ENCODE results near the gene ITGA2.

ITGA2 gene

DNA sequence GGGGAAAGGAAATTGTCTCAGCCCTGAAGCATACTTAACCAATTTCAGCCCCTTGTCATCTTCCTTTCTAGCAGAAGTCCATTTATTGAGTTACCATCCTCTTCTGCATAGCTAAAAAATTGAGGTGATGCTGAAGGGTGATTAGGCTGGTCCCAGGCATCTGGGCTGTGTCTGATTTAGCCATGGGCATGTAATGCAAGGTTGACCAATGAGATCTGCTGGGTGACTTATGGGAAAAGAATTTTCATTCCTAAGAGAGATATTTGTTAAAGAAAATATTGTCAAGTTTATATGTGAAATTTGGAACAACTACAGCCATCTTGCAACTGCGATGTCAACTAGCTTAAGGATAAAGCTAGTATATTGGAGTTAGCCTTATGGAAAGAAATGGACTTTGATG lies 5.1 kb downstream of the ITGA2 start:
- TF ChIP-seq NFIC (IDR thresholded peaks at IDR 0.05) (no peak), TEAD4 (IDR thresholded peaks at IDR 0.05) (no peak), CREB1 (IDR thresholded peaks at IDR 0.05; ENCODE audit: low read depth) (no peak), ZBTB7A (IDR thresholded peaks at IDR 0.05; ENCODE audit: low read depth) (no peak)
- TF ChIP-seq, protein P1, sequence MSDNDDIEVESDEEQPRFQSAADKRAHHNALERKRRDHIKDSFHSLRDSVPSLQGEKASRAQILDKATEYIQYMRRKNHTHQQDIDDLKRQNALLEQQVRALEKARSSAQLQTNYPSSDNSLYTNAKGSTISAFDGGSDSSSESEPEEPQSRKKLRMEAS (IDR thresholded peaks at IDR 0.05), result no peak
- TF ChIP-seq, protein P2, sequence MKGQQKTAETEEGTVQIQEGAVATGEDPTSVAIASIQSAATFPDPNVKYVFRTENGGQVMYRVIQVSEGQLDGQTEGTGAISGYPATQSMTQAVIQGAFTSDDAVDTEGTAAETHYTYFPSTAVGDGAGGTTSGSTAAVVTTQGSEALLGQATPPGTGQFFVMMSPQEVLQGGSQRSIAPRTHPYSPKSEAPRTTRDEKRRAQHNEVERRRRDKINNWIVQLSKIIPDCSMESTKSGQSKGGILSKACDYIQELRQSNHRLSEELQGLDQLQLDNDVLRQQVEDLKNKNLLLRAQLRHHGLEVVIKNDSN (IDR thresholded peaks at IDR 0.05), result no peak
- TF ChIP-seq, protein P3, sequence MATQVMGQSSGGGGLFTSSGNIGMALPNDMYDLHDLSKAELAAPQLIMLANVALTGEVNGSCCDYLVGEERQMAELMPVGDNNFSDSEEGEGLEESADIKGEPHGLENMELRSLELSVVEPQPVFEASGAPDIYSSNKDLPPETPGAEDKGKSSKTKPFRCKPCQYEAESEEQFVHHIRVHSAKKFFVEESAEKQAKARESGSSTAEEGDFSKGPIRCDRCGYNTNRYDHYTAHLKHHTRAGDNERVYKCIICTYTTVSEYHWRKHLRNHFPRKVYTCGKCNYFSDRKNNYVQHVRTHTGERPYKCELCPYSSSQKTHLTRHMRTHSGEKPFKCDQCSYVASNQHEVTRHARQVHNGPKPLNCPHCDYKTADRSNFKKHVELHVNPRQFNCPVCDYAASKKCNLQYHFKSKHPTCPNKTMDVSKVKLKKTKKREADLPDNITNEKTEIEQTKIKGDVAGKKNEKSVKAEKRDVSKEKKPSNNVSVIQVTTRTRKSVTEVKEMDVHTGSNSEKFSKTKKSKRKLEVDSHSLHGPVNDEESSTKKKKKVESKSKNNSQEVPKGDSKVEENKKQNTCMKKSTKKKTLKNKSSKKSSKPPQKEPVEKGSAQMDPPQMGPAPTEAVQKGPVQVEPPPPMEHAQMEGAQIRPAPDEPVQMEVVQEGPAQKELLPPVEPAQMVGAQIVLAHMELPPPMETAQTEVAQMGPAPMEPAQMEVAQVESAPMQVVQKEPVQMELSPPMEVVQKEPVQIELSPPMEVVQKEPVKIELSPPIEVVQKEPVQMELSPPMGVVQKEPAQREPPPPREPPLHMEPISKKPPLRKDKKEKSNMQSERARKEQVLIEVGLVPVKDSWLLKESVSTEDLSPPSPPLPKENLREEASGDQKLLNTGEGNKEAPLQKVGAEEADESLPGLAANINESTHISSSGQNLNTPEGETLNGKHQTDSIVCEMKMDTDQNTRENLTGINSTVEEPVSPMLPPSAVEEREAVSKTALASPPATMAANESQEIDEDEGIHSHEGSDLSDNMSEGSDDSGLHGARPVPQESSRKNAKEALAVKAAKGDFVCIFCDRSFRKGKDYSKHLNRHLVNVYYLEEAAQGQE (IDR thresholded peaks at IDR 0.05; ENCODE audit: low read depth), result no peak

- TF ChIP-seq, protein P1 (IDR thresholded peaks at IDR 0.05), result no peak
- no peak for TF ChIP-seq TEAD4 (IDR thresholded peaks at IDR 0.05)
- no peak for TF ChIP-seq ZBTB7A (IDR thresholded peaks at IDR 0.05; ENCODE audit: low read depth)
- TF ChIP-seq, protein P3 (IDR thresholded peaks at IDR 0.05; ENCODE audit: low read depth), result no peak
- TF ChIP-seq, protein P2 (IDR thresholded peaks at IDR 0.05), result no peak
- no peak for TF ChIP-seq EGR1 (IDR thresholded peaks at IDR 0.05)
- no peak for TF ChIP-seq NFIC (IDR thresholded peaks at IDR 0.05)
- TF ChIP-seq CEBPB (IDR thresholded peaks at IDR 0.05), result no peak
- TF ChIP-seq YY1 (IDR thresholded peaks at IDR 0.05; ENCODE audit: low read depth), result no peak
- TF ChIP-seq TAF1 (IDR thresholded peaks at IDR 0.05; ENCODE audit: low read depth), result no peak
- TF ChIP-seq EP300 (IDR thresholded peaks at IDR 0.05; ENCODE audit: borderline replicate concordance), result no peak
- no peak for TF ChIP-seq FOXM1 (IDR thresholded peaks at IDR 0.05; ENCODE audit: borderline replicate concordance, low read depth)
- no peak for TF ChIP-seq RAD21 (IDR thresholded peaks at IDR 0.05; ENCODE audit: low read depth)
Measured at GRCh38 chr5:52995095-52995494, 5.9 kb downstream of the ITGA2 start.

DNA sequence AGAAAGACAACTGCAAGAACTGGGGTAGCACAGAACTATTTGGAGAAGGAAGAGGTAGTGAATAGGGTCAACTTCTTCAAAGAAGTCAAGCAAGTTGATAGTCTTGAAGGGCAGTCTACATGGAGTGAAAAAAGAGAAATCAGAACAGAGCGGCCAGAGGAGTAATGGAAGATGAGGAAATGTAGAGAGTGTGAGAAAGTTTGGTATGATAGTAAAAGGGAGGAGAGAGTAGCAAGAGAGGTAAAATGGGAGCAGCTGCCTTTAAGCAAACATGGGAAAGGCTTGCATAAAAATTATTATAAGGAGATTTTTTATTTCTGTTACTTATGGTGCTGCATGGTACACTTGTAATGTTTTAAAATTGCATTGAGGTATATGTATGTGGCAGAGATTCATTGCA lies 6.8 kb downstream of the ITGA2 start:
- TF ChIP-seq YY1 (IDR thresholded peaks at IDR 0.05; ENCODE audit: low read depth), result no peak
- TF ChIP-seq CEBPB (IDR thresholded peaks at IDR 0.05), result no peak
- TF ChIP-seq TAF1 (IDR thresholded peaks at IDR 0.05; ENCODE audit: low read depth), result no peak
- TF ChIP-seq NFIC (IDR thresholded peaks at IDR 0.05), result no peak
- no peak for TF ChIP-seq EP300 (IDR thresholded peaks at IDR 0.05; ENCODE audit: borderline replicate concordance)

- TF ChIP-seq EGR1 (IDR thresholded peaks at IDR 0.05) (no peak), CREB1 (IDR thresholded peaks at IDR 0.05; ENCODE audit: low read depth) (no peak), FOXM1 (IDR thresholded peaks at IDR 0.05; ENCODE audit: borderline replicate concordance, low read depth) (no peak), NFIC (IDR thresholded peaks at IDR 0.05) (no peak), YY1 (IDR thresholded peaks at IDR 0.05; ENCODE audit: low read depth) (no peak), EP300 (IDR thresholded peaks at IDR 0.05; ENCODE audit: borderline replicate concordance) (no peak), TCF12 (IDR thresholded peaks at IDR 0.05; ENCODE audit: low read depth) (no peak), TAF1 (IDR thresholded peaks at IDR 0.05; ENCODE audit: low read depth) (no peak), TEAD4 (IDR thresholded peaks at IDR 0.05) (no peak), CEBPB (IDR thresholded peaks at IDR 0.05) (no peak), ZBTB7A (IDR thresholded peaks at IDR 0.05; ENCODE audit: low read depth) (no peak), RAD21 (IDR thresholded peaks at IDR 0.05; ENCODE audit: low read depth) (no peak)
- TF ChIP-seq, protein P2 (IDR thresholded peaks at IDR 0.05), result no peak
- TF ChIP-seq, protein P1 (IDR thresholded peaks at IDR 0.05), result no peak
- TF ChIP-seq, protein P3 (IDR thresholded peaks at IDR 0.05; ENCODE audit: low read depth), result no peak
Measured at GRCh38 chr5:52996979-52997378, 7.8 kb downstream of the ITGA2 start.
